ENCODE measurements around the gene CAPZB. TPM values are rescaled to one million over a fixed set of nuclear protein-coding genes. Genes with fewer than 3 reads are reported as not detected.

The CAPZB gene
- total RNA-seq, 1 donor from 2014 or later = 102 TPM

GRCh38 chr1:19336543-19336942 lies 148.8 kb downstream of the CAPZB start:
- H3K27me3 ChIP-seq = no peaks in the 10 kb centered on the region
- H3K4me3 ChIP-seq = no peak overlapping the region
- intact Hi-C loops (cut with DNase I) = no loop called here
- no peak for DNase-seq (ENCODE audit: low spot score in 2 of 2)
- no peak overlapping the region for H3K27ac ChIP-seq
- no peak for TF ChIP-seq CTCF (IDR thresholded peaks at IDR 0.05)
- peaks cover 35 to 47% of the 10 kb centered on the region in 2 donors for H3K36me3 ChIP-seq
- no peaks in the 10 kb centered on the region for H3K9me3 ChIP-seq
- H3K4me1 ChIP-seq = peaks cover 0 to 4% of the 10 kb centered on the region in 2 donors

- H3K36me3 ChIP-seq = peaks cover 18 to 25% of the 10 kb centered on the region in 2 donors
- no peak overlapping the region for H3K4me3 ChIP-seq
- no peak overlapping the region for H3K27ac ChIP-seq
- no peaks in the 10 kb centered on the region for H3K4me1 ChIP-seq
- no peak for DNase-seq (ENCODE audit: low spot score in 2 of 2)
- TF ChIP-seq CTCF (IDR thresholded peaks at IDR 0.05) = no peak
- intact Hi-C loops (cut with DNase I) = no loop called here
- H3K9me3 ChIP-seq = no peaks in the 10 kb centered on the region
- H3K27me3 ChIP-seq = no peaks in the 10 kb centered on the region
Measured at GRCh38 chr1:19333587-19334354, 151.6 kb downstream of the CAPZB start.

- peaks cover 17 to 27% of the 10 kb centered on the region in 2 donors for H3K36me3 ChIP-seq
- no peak for DNase-seq (ENCODE audit: low spot score in 2 of 2)
Measured at GRCh38 chr1:19332832-19333231, 152.5 kb downstream of the CAPZB start.

GRCh38 chr1:19331262-19331878 lies 154.0 kb downstream of the CAPZB start:
- intact Hi-C loops (cut with DNase I) = no loop called here

More at GRCh38 chr1:19332832-19333231, 152.5 kb downstream of the CAPZB start:
- no peaks in the 10 kb centered on the region for H3K4me1 ChIP-seq
- no peak overlapping the region for H3K4me3 ChIP-seq
- H3K9me3 ChIP-seq = no peaks in the 10 kb centered on the region
- intact Hi-C loops (cut with DNase I) = no loop called here
- no peak overlapping the region for H3K27ac ChIP-seq
- H3K27me3 ChIP-seq = no peaks in the 10 kb centered on the region
- no peak for TF ChIP-seq CTCF (IDR thresholded peaks at IDR 0.05)

GRCh38 chr1:19330449-19331135 lies 154.7 kb downstream of the CAPZB start:
- Histone ChIP-seq H3K36me3 (peaks cover 31 to 45% of the 10 kb centered on the region in 2 donors), H3K27ac (no peak overlapping the region), H3K9me3 (no peaks in the 10 kb centered on the region), H3K4me1 (no peaks in the 10 kb centered on the region), H3K27me3 (no peaks in the 10 kb centered on the region), H3K4me3 (no peak overlapping the region)
- TF ChIP-seq CTCF (IDR thresholded peaks at IDR 0.05) = no peak
- no peak for DNase-seq (ENCODE audit: low spot score in 2 of 2)
- intact Hi-C loops (cut with DNase I) = no loop called here

More at GRCh38 chr1:19331262-19331878, 154.0 kb downstream of the CAPZB start:
- Histone ChIP-seq H3K36me3 (peaks cover 24 to 37% of the 10 kb centered on the region in 2 donors), H3K4me3 (no peak overlapping the region), H3K27ac (no peak overlapping the region), H3K9me3 (no peaks in the 10 kb centered on the region), H3K27me3 (no peaks in the 10 kb centered on the region), H3K4me1 (no peaks in the 10 kb centered on the region)
- TF ChIP-seq CTCF (IDR thresholded peaks at IDR 0.05) = no peak
- DNase-seq (ENCODE audit: low spot score in 2 of 2) = no peak
